CD14-positive monocyte (primary cell): ENCODE results near the gene BFSP1. TPM values are rescaled to one million over a fixed set of nuclear protein-coding genes. Genes with fewer than 3 reads are reported as not detected.
A peak's percentile ranks its signal among the peaks of the same experiment; 100 is the strongest.

ENCODE experiments used
- DNase-seq, 3 donors: peaks; one replicate each; pipeline ENCODE4 v3.0.0-alpha.2; 2011 to 2022
- H2AFZ ChIP-seq: 2 replicates; pipeline ENCODE4 v1.6.0; 2012; ENCODE audit warnings: mild to moderate bottlenecking, low read depth, low read length, inconsistent platforms; ENCODE audit not compliant: insufficient read depth, poor library complexity, severe bottlenecking
- H3K27ac ChIP-seq, 2 donors: 1 replicate in 1 of 2; 2 replicates in 1 of 2; pipeline ENCODE4 v1.5.1; 2012 to 2013; ENCODE audit warnings: low read length in 2 of 2, control low read depth in 1 of 2, inconsistent platforms in 1 of 2, low read depth in 1 of 2, mild to moderate bottlenecking in 1 of 2
- H3K27me3 ChIP-seq, 2 donors: one replicate each; pipeline versions ENCODE4 v1.6.0 to v1.6.1; 2011 to 2013; ENCODE audit warnings: low read length in 2 of 2; ENCODE audit not compliant: control insufficient read depth in 2 of 2, insufficient read depth in 2 of 2
- H3K36me3 ChIP-seq, 2 donors: replicated peaks in 1 of 2; 1 replicate in 1 of 2; 2 replicates in 1 of 2; pipeline versions ENCODE4 v1.5.1 to v1.6.1; 2012 to 2013; ENCODE audit warnings: low read length in 2 of 2, control low read depth in 1 of 2, inconsistent platforms in 1 of 2, mild to moderate bottlenecking in 1 of 2; ENCODE audit not compliant: insufficient read depth in 2 of 2, control insufficient read depth in 1 of 2
- H3K4me1 ChIP-seq, 2 donors: 1 replicate in 1 of 2; 2 replicates in 1 of 2; pipeline versions ENCODE4 v1.5.1 to v1.6.1; 2012 to 2013; ENCODE audit warnings: low read length in 2 of 2, control low read depth in 1 of 2, inconsistent platforms in 1 of 2, mild to moderate bottlenecking in 1 of 2, moderate library complexity in 1 of 2; ENCODE audit not compliant: insufficient read depth in 2 of 2, control insufficient read depth in 1 of 2
- H3K4me2 ChIP-seq: replicated peaks from 2 replicates; pipeline ENCODE3; 2012; ENCODE audit warnings: low read length, moderate library complexity, mild to moderate bottlenecking; ENCODE audit not compliant: poor library complexity, severe bottlenecking; ENCODE audit errors: extremely low read depth
- H3K4me3 ChIP-seq, 3 experiments: fragments of 200-600 bp in 1 of 3; sonication (generic) in 1 of 3; replicated peaks in 1 of 3; 1 replicate in 2 of 3; 2 replicates in 1 of 3; pipeline ENCODE4 v1.5.1; 2011 to 2013; ENCODE audit warnings: low read length in 3 of 3, mild to moderate bottlenecking in 3 of 3, control low read depth in 2 of 3, low read depth in 2 of 3, inconsistent platforms in 1 of 3, moderate library complexity in 1 of 3
- H3K79me2 ChIP-seq: 2 replicates; pipeline ENCODE4 v1.6.0; 2012; ENCODE audit warnings: mild to moderate bottlenecking, control low read depth, inconsistent platforms, low read length, moderate library complexity; ENCODE audit not compliant: insufficient read depth
- H3K9ac ChIP-seq: 2 replicates; pipeline ENCODE4 v1.6.0; 2017; ENCODE audit warnings: low read length, mild to moderate bottlenecking; ENCODE audit not compliant: insufficient read depth, poor library complexity, severe bottlenecking
- H3K9me3 ChIP-seq, 2 donors: replicated peaks in 1 of 2; 1 replicate in 1 of 2; 2 replicates in 1 of 2; pipeline versions ENCODE4 v1.5.1 to v1.6.1; 2012 to 2013; ENCODE audit warnings: low read length in 2 of 2, control low read depth in 1 of 2; ENCODE audit not compliant: control insufficient read depth in 1 of 2, insufficient read depth in 1 of 2
- H4K20me1 ChIP-seq: 2 replicates; pipeline ENCODE4 v1.6.0; 2012; ENCODE audit warnings: mild to moderate bottlenecking, low read length, control low read depth, moderate library complexity; ENCODE audit not compliant: insufficient read depth
- H3K27ac Mint-ChIP-seq, 7 donors: one replicate each; pipeline ENCODE4 v1.8.0; 2020; ENCODE audit warnings: mild to moderate bottlenecking in 7 of 7, mixed read lengths in 7 of 7, moderate library complexity in 6 of 7, inconsistent platforms in 2 of 7
- H3K27me3 Mint-ChIP-seq, 3 donors: one replicate each; pipeline ENCODE4 v1.8.0; 2021 to 2022; ENCODE audit warnings: low read depth in 3 of 3, mild to moderate bottlenecking in 3 of 3, mixed read lengths in 3 of 3, moderate library complexity in 3 of 3, inconsistent platforms in 1 of 3
- H3K36me3 Mint-ChIP-seq, 2 donors: one replicate each; pipeline ENCODE4 v1.8.0; 2020; ENCODE audit warnings: mixed read lengths in 2 of 2, inconsistent platforms in 1 of 2, mild to moderate bottlenecking in 1 of 2
- H3K4me1 Mint-ChIP-seq: one replicate; pipeline ENCODE4 v1.8.0; 2020; ENCODE audit warnings: mild to moderate bottlenecking, mixed read lengths
- H3K4me3 Mint-ChIP-seq, 2 donors: one replicate each; pipeline ENCODE4 v1.8.0; 2020; ENCODE audit warnings: mild to moderate bottlenecking in 2 of 2, mixed read lengths in 2 of 2, moderate library complexity in 1 of 2
- H3K9me3 Mint-ChIP-seq, 7 donors: one replicate each; pipeline ENCODE4 v1.8.0; 2020 to 2022; ENCODE audit warnings: mixed read lengths in 7 of 7, mild to moderate bottlenecking in 6 of 7, moderate library complexity in 6 of 7, inconsistent platforms in 2 of 7
- WGBS: methylation state at CpG from one replicate; pipeline ENCODE4 v1.1.5; 2013; ENCODE audit warnings: missing lambda C conversion rate; ENCODE audit not compliant: insufficient coverage; 5-methylcytosine and 5-hydroxymethylcytosine counted together
- intact Hi-C, 2 donors: fragments of 100-400 bp; cut with micrococcal nuclease; formaldehyde crosslinking; loops; one replicate each; pipeline versions ENCODE4 v1.15.0 to v1.15.1; 2023
- polyA plus RNA-seq, 3 donors: library from polyadenylated mRNA; depleted of rRNA in 1 of 3; unstranded in 2 of 3; stranded (reverse) in 1 of 3; fragments of 300-500 nt in 2 of 3; fragments of >200 nt in 1 of 3; fragmentation: Illumina TruSeq in 2 of 3; gene quantifications; 1 replicate in 2 of 3; 2 replicates in 1 of 3; pipeline ENCODE4 v1.2.3, GENCODE V29; 2012 to 2021
- TF ChIP-seq, protein P1 (sequence below): fragments of 200-600 bp; IDR thresholded peaks from one replicate; pipeline ENCODE4 v1.8.0; 2022; ENCODE audit warnings: antibody characterized with exemption, mild to moderate bottlenecking

Gene BFSP1
- polyA plus RNA-seq, 3 donors: not detected

DNA sequence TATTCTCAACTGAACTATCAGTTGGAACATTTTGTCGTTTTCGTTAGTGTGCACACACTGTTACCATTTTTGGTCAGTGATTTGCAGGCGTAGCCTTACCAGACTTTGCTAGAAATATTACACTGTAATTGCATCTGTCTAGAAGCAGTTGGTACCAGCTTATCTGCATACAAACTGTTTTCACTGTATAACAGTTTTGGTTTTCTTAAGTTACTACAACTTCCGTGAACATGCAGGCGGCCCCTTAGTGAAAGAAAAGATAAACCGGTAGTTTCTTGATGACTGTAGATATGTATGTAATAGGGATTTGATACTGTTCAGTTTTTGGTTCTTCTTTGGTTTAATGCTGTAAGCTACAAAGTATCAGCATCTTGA is 40.0 kb upstream of the BFSP1 start:
- H3K4me2 ChIP-seq: peak overlapping the region; percentile 99
- no peaks in the 10 kb centered on the region for H3K36me3 ChIP-seq
- H3K27me3 ChIP-seq: peaks cover 11 to 13% of the 10 kb centered on the region in 2 donors
- no peak overlapping the region for H3K9ac ChIP-seq
- H2AFZ ChIP-seq: no peak overlapping the region
- H3K4me3 Mint-ChIP-seq: peak overlapping the region; percentile 88 to 92
- no peak for DNase-seq
- H3K27me3 Mint-ChIP-seq: peaks cover 20 to 28% (median 26%) of the 10 kb centered on the region in 3 donors
- no peak overlapping the region for H3K27ac ChIP-seq
- peaks cover 0 to 3% of the 10 kb centered on the region in 2 donors for H3K36me3 Mint-ChIP-seq
- 14% methylated on average over 3 of the region's 6 CpGs for WGBS
- no peak overlapping the region for H3K27ac Mint-ChIP-seq
- H3K9me3 ChIP-seq: no peaks in the 10 kb centered on the region
- H3K79me2 ChIP-seq: peaks cover 5% of the 10 kb centered on the region
- peaks cover 13% of the 10 kb centered on the region for H3K4me1 Mint-ChIP-seq
- TF ChIP-seq, protein P1, sequence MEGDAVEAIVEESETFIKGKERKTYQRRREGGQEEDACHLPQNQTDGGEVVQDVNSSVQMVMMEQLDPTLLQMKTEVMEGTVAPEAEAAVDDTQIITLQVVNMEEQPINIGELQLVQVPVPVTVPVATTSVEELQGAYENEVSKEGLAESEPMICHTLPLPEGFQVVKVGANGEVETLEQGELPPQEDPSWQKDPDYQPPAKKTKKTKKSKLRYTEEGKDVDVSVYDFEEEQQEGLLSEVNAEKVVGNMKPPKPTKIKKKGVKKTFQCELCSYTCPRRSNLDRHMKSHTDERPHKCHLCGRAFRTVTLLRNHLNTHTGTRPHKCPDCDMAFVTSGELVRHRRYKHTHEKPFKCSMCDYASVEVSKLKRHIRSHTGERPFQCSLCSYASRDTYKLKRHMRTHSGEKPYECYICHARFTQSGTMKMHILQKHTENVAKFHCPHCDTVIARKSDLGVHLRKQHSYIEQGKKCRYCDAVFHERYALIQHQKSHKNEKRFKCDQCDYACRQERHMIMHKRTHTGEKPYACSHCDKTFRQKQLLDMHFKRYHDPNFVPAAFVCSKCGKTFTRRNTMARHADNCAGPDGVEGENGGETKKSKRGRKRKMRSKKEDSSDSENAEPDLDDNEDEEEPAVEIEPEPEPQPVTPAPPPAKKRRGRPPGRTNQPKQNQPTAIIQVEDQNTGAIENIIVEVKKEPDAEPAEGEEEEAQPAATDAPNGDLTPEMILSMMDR: no peak
- peak overlapping the region in 1 of 3 experiments; percentile 95 for H3K4me3 ChIP-seq
- H4K20me1 ChIP-seq: peaks cover 10% of the 10 kb centered on the region
- peaks cover 13 to 20% of the 10 kb centered on the region in 2 donors for H3K4me1 ChIP-seq
- intact Hi-C loops: no loop called here
- peaks cover 0 to 3% (median 0%) of the 10 kb centered on the region in 7 donors for H3K9me3 Mint-ChIP-seq

DNA sequence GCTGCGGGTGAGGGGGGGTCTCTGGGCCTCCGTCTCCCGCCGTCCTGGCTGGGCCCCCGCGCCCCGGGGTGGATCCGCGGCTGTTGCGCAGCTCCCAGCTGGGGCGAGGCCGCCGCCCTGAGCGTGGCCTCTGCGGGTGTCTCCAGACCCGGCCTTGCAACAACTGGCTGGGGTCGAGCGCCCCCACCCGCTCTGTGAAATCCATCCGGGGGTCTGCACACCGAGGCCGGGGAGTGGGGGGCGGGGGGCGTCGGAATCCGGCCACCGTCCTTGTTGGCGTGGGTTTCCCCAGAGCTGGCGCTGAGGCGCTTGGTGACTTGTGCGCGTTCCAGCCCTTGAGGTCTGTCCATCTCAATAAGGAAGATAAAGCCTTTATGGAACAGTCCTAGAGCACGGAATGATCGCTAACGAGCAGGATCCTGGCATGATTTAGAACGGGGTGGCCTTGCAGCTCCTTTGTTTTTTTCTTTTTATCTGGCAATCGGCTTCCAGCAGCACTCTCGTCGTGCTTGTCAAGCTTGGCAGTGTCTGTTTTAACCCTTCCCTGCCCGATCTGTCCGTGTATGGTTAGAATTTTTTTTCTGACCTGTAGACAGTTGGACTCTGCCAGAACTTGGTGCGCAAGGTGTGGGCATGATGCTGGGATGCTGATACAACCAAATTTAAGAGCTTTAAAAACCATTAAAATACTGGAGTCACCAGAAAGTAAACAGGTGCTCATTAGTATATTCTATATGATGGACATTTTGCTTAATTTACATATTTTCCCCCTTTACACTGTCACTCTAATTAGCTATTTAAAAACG is 39.4 kb upstream of the BFSP1 start:
- Histone ChIP-seq H3K27me3 (peaks cover 11 to 13% of the 10 kb centered on the region in 2 donors), H3K79me2 (peaks cover 5% of the 10 kb centered on the region), H3K4me1 (peaks cover 13 to 20% of the 10 kb centered on the region in 2 donors), H3K27ac (peak overlapping the region in 1 of 2 donors; percentile 52), H3K4me2 (peak overlapping the region; percentile 99), H2AFZ (peak overlapping the region; percentile 97), H3K9me3 (no peaks in the 10 kb centered on the region), H4K20me1 (peaks cover 10% of the 10 kb centered on the region), H3K36me3 (no peaks in the 10 kb centered on the region), H3K9ac (peak overlapping the region; percentile 72), H3K4me3 (peak overlapping the region; percentile 74 to 95 (median 81))
- TF ChIP-seq, protein P1: no peak
- under 1% methylated on average over 37 of the region's 43 CpGs for WGBS
- H3K9me3 Mint-ChIP-seq: peaks cover 0 to 3% (median 0%) of the 10 kb centered on the region in 7 donors
- peaks cover 23 to 30% (median 26%) of the 10 kb centered on the region in 3 donors for H3K27me3 Mint-ChIP-seq
- DNase-seq: peak; percentile 16 to 34 (median 24)
- H3K36me3 Mint-ChIP-seq: peaks cover 0 to 1% of the 10 kb centered on the region in 2 donors
- peak overlapping the region in 5 of 7 donors; percentile 60 to 88 (median 74) for H3K27ac Mint-ChIP-seq
- intact Hi-C loops: no loop called here
- peaks cover 13% of the 10 kb centered on the region for H3K4me1 Mint-ChIP-seq
- peak overlapping the region; percentile 88 to 92 for H3K4me3 Mint-ChIP-seq
